K562 (cell line): Measurements from ENCODE around the gene CNTN4. TPM values are rescaled to one million over a fixed set of nuclear protein-coding genes. Genes with fewer than 3 reads are reported as not detected.

ENCODE experiments used
- ATAC-seq: fragments of 200-7000 bp; cut with Tn5 transposase; 3 replicates; pipeline ENCODE4 v1.9.1; 2020; ENCODE audit warnings: moderate library complexity
- BruUV-seq: library from RNA; stranded (reverse); fragments of 400-500 nt; replicated peaks from 2 replicates; lab custom pipeline; 2021; lab: Mats Ljungman, UMichigan
- CTCF ChIA-PET: fragments of 300-600 bp; formaldehyde crosslinking; extraction: SDS; loops from one replicate; lab custom pipeline; 2021; ENCODE audit warnings: low intra/inter-chr PET ratio; lab: Yijun Ruan, JAX
- POLR2A ChIA-PET: fragments of 300-600, 350-650 bp; sonication (Branson Sonifier 250); formaldehyde crosslinking; extraction: SDS; loops from one replicate; lab custom pipeline; 2021; ENCODE audit warnings: antibody characterized with exemption, inconsistent platforms; lab: Yijun Ruan, JAX
- DNase-seq, 4 experiments: peaks; one replicate each; pipeline versions ENCODE4 v3.0.0 to v3.0.0-alpha.2; 2011 to 2018; ENCODE audit warnings: low spot score in 3 of 4, mixed read lengths in 3 of 4; ENCODE audit errors: extremely low read depth in 1 of 4
- FAIRE-seq: peaks from 2 replicates; lab custom pipeline; 2011; peaks lifted over from hg19 to GRCh38; lab: Jason Lieb, UNC
- H2AFZ ChIP-seq: 2 replicates; pipeline ENCODE4 v1.6.0; 2011; ENCODE audit warnings: low read depth, low read length, control low read depth, inconsistent platforms
- H3K27ac ChIP-seq: fragments of 200-600 bp; 3 replicates; pipeline ENCODE4 v1.8.0; 2011; ENCODE audit warnings: low read depth, mild to moderate bottlenecking, control low read depth, inconsistent platforms, low read length, moderate library complexity, mixed read lengths; ENCODE audit errors: extremely low read depth
- H3K27me3 ChIP-seq, 2 experiments: fragments of 300-600 bp in 1 of 2; 2 replicates in 1 of 2; 3 replicates in 1 of 2; pipeline versions ENCODE4 v1.6.0 to v1.8.0; 2011; ENCODE audit warnings: inconsistent platforms in 2 of 2, low read length in 2 of 2, mild to moderate bottlenecking in 1 of 2, mixed read lengths in 1 of 2, moderate library complexity in 1 of 2; ENCODE audit not compliant: control insufficient read depth in 2 of 2, insufficient read depth in 2 of 2
- H3K36me3 ChIP-seq: fragments of 300-600 bp; 3 replicates; pipeline ENCODE4 v1.8.0; 2011; ENCODE audit warnings: mild to moderate bottlenecking, low read length, inconsistent platforms; ENCODE audit not compliant: control insufficient read depth, insufficient read depth
- H3K4me1 ChIP-seq, 2 experiments: fragments of 200-600 bp in 1 of 2; replicated peaks in 1 of 2; 2 replicates in 1 of 2; 3 replicates in 1 of 2; pipeline versions ENCODE4 v1.5.1 to v1.8.0; 2011; ENCODE audit warnings: inconsistent platforms in 2 of 2, low read length in 2 of 2, mild to moderate bottlenecking in 1 of 2, mixed read lengths in 1 of 2, moderate library complexity in 1 of 2; ENCODE audit not compliant: control insufficient read depth in 2 of 2, insufficient read depth in 2 of 2
- H3K4me2 ChIP-seq: 2 replicates; pipeline ENCODE4 v1.6.1; 2011; ENCODE audit warnings: low read length, control low read depth, inconsistent platforms, mixed read lengths; ENCODE audit not compliant: insufficient read depth
- H3K4me3 ChIP-seq: fragments of 200-600 bp; sonication (generic), shearing (Covaris generic); 2 replicates; pipeline ENCODE4 v1.5.1; 2016; ENCODE audit warnings: control low read depth, inconsistent platforms
- H3K79me2 ChIP-seq: fragments of 200-600 bp; 3 replicates; pipeline ENCODE4 v1.8.0; 2011; ENCODE audit warnings: low read length, inconsistent platforms; ENCODE audit not compliant: control insufficient read depth, insufficient read depth
- H3K9ac ChIP-seq, 2 experiments: 2 replicates each; pipeline versions ENCODE4 v1.6.0 to v1.6.1; 2011; ENCODE audit warnings: low read depth in 2 of 2, low read length in 2 of 2, control low read depth in 1 of 2, inconsistent platforms in 1 of 2, mild to moderate bottlenecking in 1 of 2, mixed read lengths in 1 of 2; ENCODE audit not compliant: insufficient read depth in 1 of 2
- H3K9me1 ChIP-seq: one replicate; pipeline ENCODE4 v1.6.0; 2011; ENCODE audit warnings: inconsistent platforms, mild to moderate bottlenecking, low read length, moderate library complexity; ENCODE audit not compliant: control insufficient read depth, insufficient read depth
- H3K9me3 ChIP-seq: replicated peaks from 2 replicates; pipeline ENCODE4 v1.5.1; 2011; ENCODE audit warnings: low read depth, low read length, inconsistent platforms; ENCODE audit not compliant: control insufficient read depth, insufficient read depth
- H4K20me1 ChIP-seq: replicated peaks from 2 replicates; pipeline ENCODE4 v1.6.1; 2011; ENCODE audit warnings: low read length, inconsistent platforms, mixed read lengths; ENCODE audit not compliant: control insufficient read depth, insufficient read depth
- EP400 ChIP-seq: fragments of 450-650 bp; IDR thresholded peaks from 2 replicates; pipeline ENCODE4 v1.6.1; 2017; ENCODE audit warnings: antibody characterized with exemption, mild to moderate bottlenecking, moderate library complexity
- FOXP4 ChIP-seq: sonication (generic); formaldehyde crosslinking; IDR thresholded peaks from 2 replicates; pipeline ENCODE4 v1.8.0; 2022; ENCODE audit warnings: mild to moderate bottlenecking, missing genetic modification reagents, borderline replicate concordance
- HMGXB4 ChIP-seq: sonication (generic); formaldehyde crosslinking; IDR thresholded peaks from 2 replicates; pipeline ENCODE4 v1.8.1; 2023; ENCODE audit warnings: mild to moderate bottlenecking, missing genetic modification reagents
- NFXL1 ChIP-seq: fragments of 450-650 bp; formaldehyde crosslinking; IDR thresholded peaks from 2 replicates; pipeline ENCODE4 v1.4.0; 2021; ENCODE audit warnings: mild to moderate bottlenecking
- RBM22 ChIP-seq: fragments of 200-400 bp; formaldehyde crosslinking; IDR thresholded peaks from 2 replicates; pipeline ENCODE4 v1.6.1; 2018; ENCODE audit warnings: low read length, low read depth; ENCODE audit not compliant: poor library complexity, severe bottlenecking
- SRF ChIP-seq, 2 experiments: fragments of 250-450, 450-650 bp in 1 of 2; sonication (Bioruptor Pico) in 1 of 2; sonication (generic) in 1 of 2; formaldehyde crosslinking; IDR thresholded peaks; 2 replicates each; pipeline versions ENCODE4 v1.5.0 to v1.5.1; 2020 to 2022; ENCODE audit warnings: mild to moderate bottlenecking in 1 of 2, missing genetic modification reagents in 1 of 2
- WGBS: fragments of 100-300 bp; shearing (Covaris generic); methylation state at CpG from one replicate; pipeline ENCODE4 v1.1.6; 2016; ENCODE audit warnings: low coverage, mixed read lengths; ENCODE audit not compliant: insufficient coverage; ENCODE audit errors: missing lambda C conversion rate; 5-methylcytosine and 5-hydroxymethylcytosine counted together
- in situ Hi-C: fragments of 300-500 bp; cut with MboI; formaldehyde crosslinking; loops from 4 replicates; pipeline ENCODE4 v1.15.0; 2018; ENCODE audit warnings: inconsistent platforms, mixed read lengths
- intact Hi-C: fragments of 100-400 bp; cut with micrococcal nuclease; formaldehyde crosslinking; loops from 2 replicates; pipeline ENCODE4 v1.14.2; 2022
- polyA plus RNA-seq, 8 experiments: library from polyadenylated mRNA; depleted of rRNA in 4 of 8; stranded (reverse) in 5 of 8; unstranded in 3 of 8; fragments of >200 nt; fragmentation: Nextera tagmentation in 2 of 8; fragmentation: Illumina TruSeq in 1 of 8; extraction: Ambion mirVana in 2 of 8; extraction: Trizol in 1 of 8; gene quantifications; 2 replicates each; pipeline versions ENCODE4 v1.2.1 to v1.2.3, GENCODE V29; 2011 to 2014; ENCODE audit warnings: inconsistent platforms in 1 of 8, missing spikeins in 1 of 8
- total RNA-seq, 7 experiments: library from RNA; depleted of rRNA in 6 of 7; stranded (reverse); fragments of >200 nt in 6 of 7; fragmentation: Illumina TruSeq in 2 of 7; extraction: Trizol in 2 of 7; gene quantifications; 2 replicates each; pipeline versions ENCODE4 v1.2.1 to v1.2.3, GENCODE V29; 2011 to 2021; ENCODE audit warnings: low replicate concordance in 1 of 7

CNTN4 gene
- total and polyA plus RNA-seq, 9 of the 15 experiments (the other 6 are each of a cell fraction or from before 2014, with no cell fraction given), result not detected

GRCh38 chr3:2099028-2099671 lies 484 bp downstream of the CNTN4 start (continued):
- TF ChIP-seq FOXP4 (CRISPR knock-in tag), result no peak
- no peak for TF ChIP-seq RBM22
- TF ChIP-seq NFXL1 (CRISPR knock-in tag), result no peak
- TF ChIP-seq EP400, result no peak

DNA sequence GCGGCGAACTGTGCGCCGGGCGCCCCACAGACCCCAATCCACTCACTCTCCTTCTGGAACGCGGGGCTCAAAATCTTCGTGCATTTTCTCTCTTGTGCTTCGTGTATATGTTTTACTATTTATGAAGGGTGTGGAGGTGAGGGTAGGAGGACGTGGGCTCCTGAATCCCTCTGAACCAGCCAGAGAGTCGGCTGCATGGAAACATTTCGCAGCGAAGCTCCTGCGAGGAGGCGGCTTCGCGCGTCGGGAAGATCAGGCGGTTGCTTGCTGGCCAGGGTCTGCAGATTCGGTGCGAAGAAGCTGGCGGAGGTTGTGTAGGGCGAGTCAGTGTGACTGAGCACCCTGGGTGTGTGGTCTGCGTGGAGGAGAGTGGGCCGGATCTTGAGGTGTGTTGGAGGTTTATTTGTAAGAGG lies 1.1 kb downstream of the CNTN4 start:
- Histone ChIP-seq H3K4me2 (no peak overlapping the region), H3K79me2 (no peaks in the 10 kb centered on the region), H3K4me1 (no peaks in the 10 kb centered on the region), H3K9me3 (no peaks in the 10 kb centered on the region), H3K36me3 (no peaks in the 10 kb centered on the region), H3K4me3 (no peak overlapping the region), H3K9ac (no peak overlapping the region), H2AFZ (no peak overlapping the region), H3K27ac (no peak overlapping the region), H4K20me1 (no peaks in the 10 kb centered on the region), H3K9me1 (no peaks in the 10 kb centered on the region), H3K27me3 (no peaks in the 10 kb centered on the region)
- FAIRE-seq (no peak), ATAC-seq (no peak), DNase-seq (no peak)
- intact Hi-C loops, result no loop called here
- in situ Hi-C loops, result no loop called here
- ChIA-PET CTCF (no interaction called here), POLR2A (no interaction called here)
- 2% methylated on average over 25 of the region's 26 CpGs for WGBS
- no peak for TF ChIP-seq SRF (CRISPR knock-in tag; IDR thresholded peaks at IDR 0.05)
- TF ChIP-seq HMGXB4 (CRISPR knock-in tag), result no peak
- BruUV-seq, result no TSS peak
